Measurements from ENCODE around the gene LRRC45.

LRRC45 gene

GRCh38 chr17:81994593-81995462, 28.3 kb upstream of the LRRC45 start:
- no peak for DNase-seq

GRCh38 chr17:81995463-81996231, 27.5 kb upstream of the LRRC45 start:
- no peak for DNase-seq

- no peak for DNase-seq
These were observed 26.8 kb upstream of the LRRC45 start for GRCh38 chr17:81996232-81996756.

- DNase-seq = no peak
These were observed 26.2 kb upstream of the LRRC45 start for GRCh38 chr17:81996757-81997441.

- no peak for DNase-seq
These were observed 24.9 kb upstream of the LRRC45 start for GRCh38 chr17:81998212-81998611.

GRCh38 chr17:81998691-81999438, 24.2 kb upstream of the LRRC45 start:
- no peak for DNase-seq

GRCh38 chr17:81999587-81999975, 23.5 kb upstream of the LRRC45 start:
- no peak for DNase-seq

- no peak for DNase-seq
These were observed 22.9 kb upstream of the LRRC45 start for GRCh38 chr17:81999976-82000802.

GRCh38 chr17:82000803-82001570, 22.1 kb upstream of the LRRC45 start:
- DNase-seq = no peak

- no peak for DNase-seq
These were observed 21.5 kb upstream of the LRRC45 start for GRCh38 chr17:82001571-82002056.

- no peak for DNase-seq
These were observed 19.4 kb upstream of the LRRC45 start for GRCh38 chr17:82003411-82004381.

- DNase-seq = no peak
These were observed 18.3 kb upstream of the LRRC45 start for GRCh38 chr17:82004517-82005455.

GRCh38 chr17:82005701-82006348, 17.3 kb upstream of the LRRC45 start:
- no peak for DNase-seq

- DNase-seq = no peak
These were observed 16.5 kb upstream of the LRRC45 start for GRCh38 chr17:82006468-82007227.

- no peak for DNase-seq
These were observed 15.9 kb upstream of the LRRC45 start for GRCh38 chr17:82007228-82007494.

- DNase-seq = no peak
These were observed 15.4 kb upstream of the LRRC45 start for GRCh38 chr17:82007495-82008257.

Measured in NCI-H526 treated with DMSO at 0.1 percent for 48 hours (cell line).